ENCODE results near the gene UQCC5. TPM values are rescaled to one million over a fixed set of nuclear protein-coding genes. Genes with fewer than 3 reads are reported as not detected.
A peak's percentile ranks its signal among the peaks of the same experiment; 100 is the strongest.
"Not testable (repeated sequence)": the region's sequence is repeated elsewhere in the genome, so short reads cannot be mapped to it uniquely, and the experiment has no call there.

UQCC5 gene
- total RNA-seq, 1 donor from 2014 or later = 18.6 TPM

- no peak overlapping the region for H3K4me3 Mint-ChIP-seq (ENCODE audit: unreplicated experiment)
- no peak for DNase-seq (ENCODE audit: extremely low spot score, unreplicated experiment)
- no peaks in the 10 kb centered on the region for H3K9me3 Mint-ChIP-seq (ENCODE audit: unreplicated experiment)
- no peaks in the 10 kb centered on the region for H3K27me3 Mint-ChIP-seq (ENCODE audit: unreplicated experiment)
- H3K4me1 Mint-ChIP-seq (ENCODE audit: unreplicated experiment) = peaks cover 5% of the 10 kb centered on the region
- peaks cover 22% of the 10 kb centered on the region for H3K36me3 Mint-ChIP-seq (ENCODE audit: unreplicated experiment)
- no peak for TF ChIP-seq CTCF (IDR thresholded peaks at IDR 0.05)
- peak overlapping the region; percentile 41 for H3K27ac Mint-ChIP-seq (ENCODE audit: unreplicated experiment)
Observed at GRCh38 chr3:52525680-52526561, 10.5 kb upstream of the UQCC5 start.

- not testable (repeated sequence) for H3K4me3 Mint-ChIP-seq (ENCODE audit: unreplicated experiment); H3K27me3 Mint-ChIP-seq (ENCODE audit: unreplicated experiment); H3K4me1 Mint-ChIP-seq (ENCODE audit: unreplicated experiment); DNase-seq (ENCODE audit: extremely low spot score, unreplicated experiment); H3K9me3 Mint-ChIP-seq (ENCODE audit: unreplicated experiment)
- Mint-ChIP-seq H3K36me3 (ENCODE audit: unreplicated experiment) (peaks cover 22% of the 10 kb centered on the region), H3K27ac (ENCODE audit: unreplicated experiment) (peak overlapping the region; percentile 31)
Observed at GRCh38 chr3:52526671-52527038, 9.8 kb upstream of the UQCC5 start.

- DNase-seq (ENCODE audit: extremely low spot score, unreplicated experiment) = no peak
- no peak for TF ChIP-seq CTCF (IDR thresholded peaks at IDR 0.05)
- H3K27me3 Mint-ChIP-seq (ENCODE audit: unreplicated experiment) = no peaks in the 10 kb centered on the region
- peaks cover 8% of the 10 kb centered on the region for H3K4me1 Mint-ChIP-seq (ENCODE audit: unreplicated experiment)
- H3K4me3 Mint-ChIP-seq (ENCODE audit: unreplicated experiment) = no peak overlapping the region
- H3K9me3 Mint-ChIP-seq (ENCODE audit: unreplicated experiment) = no peaks in the 10 kb centered on the region
- no peak overlapping the region for H3K27ac Mint-ChIP-seq (ENCODE audit: unreplicated experiment)
- H3K36me3 Mint-ChIP-seq (ENCODE audit: unreplicated experiment) = peaks cover 22% of the 10 kb centered on the region
Observed at GRCh38 chr3:52527039-52527731, 9.2 kb upstream of the UQCC5 start.

- no peak for TF ChIP-seq CTCF (IDR thresholded peaks at IDR 0.05)
- H3K36me3 Mint-ChIP-seq (ENCODE audit: unreplicated experiment) = peaks cover 22% of the 10 kb centered on the region
- H3K4me1 Mint-ChIP-seq (ENCODE audit: unreplicated experiment) = peaks cover 13% of the 10 kb centered on the region
- DNase-seq (ENCODE audit: extremely low spot score, unreplicated experiment) = no peak
- H3K4me3 Mint-ChIP-seq (ENCODE audit: unreplicated experiment) = no peak overlapping the region
- no peak overlapping the region for H3K27ac Mint-ChIP-seq (ENCODE audit: unreplicated experiment)
- H3K9me3 Mint-ChIP-seq (ENCODE audit: unreplicated experiment) = no peaks in the 10 kb centered on the region
- H3K27me3 Mint-ChIP-seq (ENCODE audit: unreplicated experiment) = no peaks in the 10 kb centered on the region
Observed at GRCh38 chr3:52527732-52528585, 8.4 kb upstream of the UQCC5 start.

GRCh38 chr3:52528586-52529375 lies 7.6 kb upstream of the UQCC5 start:
- Mint-ChIP-seq H3K4me1 (ENCODE audit: unreplicated experiment) (peaks cover 13% of the 10 kb centered on the region), H3K27me3 (ENCODE audit: unreplicated experiment) (no peaks in the 10 kb centered on the region), H3K4me3 (ENCODE audit: unreplicated experiment) (no peak overlapping the region), H3K27ac (ENCODE audit: unreplicated experiment) (no peak overlapping the region), H3K9me3 (ENCODE audit: unreplicated experiment) (no peaks in the 10 kb centered on the region), H3K36me3 (ENCODE audit: unreplicated experiment) (peaks cover 20% of the 10 kb centered on the region)
- no peak for DNase-seq (ENCODE audit: extremely low spot score, unreplicated experiment)
- TF ChIP-seq CTCF (IDR thresholded peaks at IDR 0.05) = no peak
